Fibroblast of the aortic adventitia (primary cell): ENCODE data around the gene ACSF3. TPM values are rescaled to one million over a fixed set of nuclear protein-coding genes. Genes with fewer than 3 reads are reported as not detected.
"Not testable (repeated sequence)": the region's sequence is repeated elsewhere in the genome, so short reads cannot be mapped to it uniquely, and the experiment has no call there.

ENCODE experiments used
- DNase-seq: peaks from one replicate; pipeline ENCODE4 v3.0.0-alpha.2; 2010; ENCODE audit warnings: low read depth
- H3K4me3 ChIP-seq: 2 replicates; pipeline ENCODE4 v1.5.1; 2011; ENCODE audit warnings: low read depth, mild to moderate bottlenecking, control low read depth, low read length, moderate library complexity
- total RNA-seq: library from RNA; depleted of rRNA; stranded (reverse); fragments of >200 nt; gene quantifications from 2 replicates; pipeline ENCODE4 v1.2.3, GENCODE V29; 2012; ENCODE audit warnings: low replicate concordance
- TF ChIP-seq, protein P1 (sequence below): IDR thresholded peaks from 2 replicates; pipeline ENCODE4 v1.5.1; 2011; ENCODE audit warnings: mild to moderate bottlenecking, low read length, control low read depth, inconsistent platforms; ENCODE audit not compliant: insufficient read depth

The ACSF3 gene
- total RNA-seq, 1 donor: 17.6 TPM

DNA sequence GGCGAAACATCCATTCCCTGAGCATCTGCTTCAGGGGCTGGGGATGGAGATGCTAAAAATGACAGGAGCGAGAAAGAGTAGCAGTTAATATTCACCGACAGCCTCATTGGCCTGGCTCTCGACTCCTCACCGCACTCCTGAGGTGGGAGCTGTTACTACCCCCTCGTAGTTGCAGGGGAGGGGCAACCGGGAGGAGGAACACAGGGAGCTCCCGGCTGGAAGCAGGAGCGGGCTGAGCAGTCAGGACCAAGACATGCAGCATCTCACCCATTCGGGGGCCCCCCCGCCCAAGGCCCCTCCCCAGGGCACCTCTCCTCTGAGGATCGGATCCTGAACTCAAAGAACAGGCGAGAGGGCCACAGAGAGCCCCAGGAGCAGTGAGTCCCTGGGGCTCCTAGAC is 4.5 kb upstream of the ACSF3 start:
- TF ChIP-seq, protein P1, sequence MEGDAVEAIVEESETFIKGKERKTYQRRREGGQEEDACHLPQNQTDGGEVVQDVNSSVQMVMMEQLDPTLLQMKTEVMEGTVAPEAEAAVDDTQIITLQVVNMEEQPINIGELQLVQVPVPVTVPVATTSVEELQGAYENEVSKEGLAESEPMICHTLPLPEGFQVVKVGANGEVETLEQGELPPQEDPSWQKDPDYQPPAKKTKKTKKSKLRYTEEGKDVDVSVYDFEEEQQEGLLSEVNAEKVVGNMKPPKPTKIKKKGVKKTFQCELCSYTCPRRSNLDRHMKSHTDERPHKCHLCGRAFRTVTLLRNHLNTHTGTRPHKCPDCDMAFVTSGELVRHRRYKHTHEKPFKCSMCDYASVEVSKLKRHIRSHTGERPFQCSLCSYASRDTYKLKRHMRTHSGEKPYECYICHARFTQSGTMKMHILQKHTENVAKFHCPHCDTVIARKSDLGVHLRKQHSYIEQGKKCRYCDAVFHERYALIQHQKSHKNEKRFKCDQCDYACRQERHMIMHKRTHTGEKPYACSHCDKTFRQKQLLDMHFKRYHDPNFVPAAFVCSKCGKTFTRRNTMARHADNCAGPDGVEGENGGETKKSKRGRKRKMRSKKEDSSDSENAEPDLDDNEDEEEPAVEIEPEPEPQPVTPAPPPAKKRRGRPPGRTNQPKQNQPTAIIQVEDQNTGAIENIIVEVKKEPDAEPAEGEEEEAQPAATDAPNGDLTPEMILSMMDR: no peak
- DNase-seq: no peak
- H3K4me3 ChIP-seq: no peak overlapping the region

DNA sequence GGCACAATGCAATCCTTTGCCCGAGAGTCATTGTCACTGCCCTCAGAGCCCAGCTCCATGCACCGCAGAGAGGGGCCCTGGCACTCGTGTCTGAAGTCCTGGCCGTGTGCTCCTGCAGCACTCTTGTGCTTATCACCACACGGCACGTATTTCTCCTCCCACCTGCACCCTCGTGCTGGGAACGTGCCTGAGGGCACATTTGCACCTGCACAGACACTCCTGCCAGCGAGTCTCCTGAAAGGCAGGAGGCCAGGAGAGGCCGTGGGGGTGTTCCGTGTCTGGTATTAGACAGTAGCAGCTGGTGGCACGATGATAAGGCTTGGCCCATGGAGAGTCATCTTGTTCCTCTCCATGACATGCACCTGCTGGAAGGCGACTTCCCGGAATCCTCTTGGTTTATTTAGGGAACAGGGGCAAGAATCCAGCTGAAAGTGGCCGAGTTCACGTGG is 3.4 kb upstream of the ACSF3 start:
- DNase-seq: no peak
- TF ChIP-seq, protein P1: no peak
- H3K4me3 ChIP-seq: no peak overlapping the region

DNA sequence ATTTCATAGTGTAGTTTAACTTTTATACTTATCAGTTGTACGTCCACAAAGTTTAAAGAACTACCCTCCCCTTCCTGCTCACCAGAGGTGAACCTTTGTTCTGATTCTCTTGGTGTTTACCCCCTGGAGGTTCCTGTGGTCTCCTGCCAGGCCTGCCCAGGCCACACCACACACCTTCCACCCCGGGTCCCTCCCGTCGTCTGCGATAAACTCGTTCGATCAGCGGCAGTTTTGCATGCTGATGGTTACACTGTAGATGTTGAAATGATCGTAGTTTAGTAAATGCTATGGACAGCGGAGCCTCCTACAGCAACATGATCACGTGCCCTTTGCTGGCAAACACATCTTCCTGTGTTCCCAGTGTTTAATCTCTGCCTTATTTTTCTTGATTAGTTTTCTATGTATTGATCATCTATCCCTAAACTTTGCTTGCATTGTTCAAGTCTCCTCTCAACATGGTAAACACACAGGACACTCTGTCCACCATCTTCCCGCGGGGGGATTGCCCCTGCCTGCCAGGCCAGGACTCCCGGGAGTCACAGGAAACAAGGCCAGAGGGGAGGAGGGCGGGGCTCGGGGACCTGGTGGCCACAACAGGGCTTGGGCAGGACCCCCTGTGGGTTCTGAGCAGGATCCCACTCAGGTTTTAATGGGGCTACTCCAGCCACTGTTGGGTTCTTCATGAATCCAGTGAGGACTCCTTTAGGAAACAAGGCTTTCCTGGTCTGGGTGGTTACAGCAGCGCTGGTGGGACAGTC is 2.8 kb upstream of the ACSF3 start:
- H3K4me3 ChIP-seq: no peak overlapping the region
- TF ChIP-seq, protein P1: no peak
- no peak for DNase-seq

DNA sequence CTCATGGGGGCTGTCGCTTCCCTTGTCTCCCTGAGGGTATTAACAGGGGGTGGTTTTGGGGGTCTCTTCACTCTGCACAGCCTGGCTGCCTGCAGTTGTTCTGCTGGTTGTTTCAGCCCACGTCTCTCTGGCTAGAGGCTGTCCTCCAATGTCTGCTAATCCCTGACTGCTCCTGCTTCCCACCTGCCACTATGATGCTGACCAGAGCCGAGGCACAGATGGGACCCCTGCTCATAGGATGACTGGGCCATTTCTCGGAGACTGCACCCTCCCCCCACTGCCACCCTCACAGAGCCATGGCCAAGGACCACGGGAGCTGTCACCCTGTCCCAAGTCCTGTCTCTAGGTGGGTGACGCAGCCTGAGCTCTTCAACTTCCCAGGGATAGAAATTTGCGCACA is 1.6 kb upstream of the ACSF3 start:
- DNase-seq: no peak
- TF ChIP-seq, protein P1: no peak
- H3K4me3 ChIP-seq: no peak overlapping the region

DNA sequence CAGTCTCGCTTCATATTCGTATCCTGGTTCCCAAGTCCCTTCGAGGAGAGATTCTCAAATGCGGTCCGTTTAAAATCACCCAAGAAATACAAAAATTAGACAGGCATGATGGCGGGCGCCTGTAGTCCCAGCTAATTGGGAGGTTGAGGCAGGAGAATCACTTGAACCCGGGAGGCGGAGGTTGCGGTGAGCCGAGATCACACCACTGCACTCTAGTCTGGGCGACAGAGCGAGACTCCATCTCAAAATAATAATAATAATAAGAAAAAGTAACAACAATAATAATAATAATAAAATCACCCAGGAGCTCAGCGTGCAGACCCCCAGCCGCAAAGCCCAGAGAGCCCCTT is 425 bp upstream of the ACSF3 start:
- peak overlapping the region; percentile 81 for H3K4me3 ChIP-seq

DNA sequence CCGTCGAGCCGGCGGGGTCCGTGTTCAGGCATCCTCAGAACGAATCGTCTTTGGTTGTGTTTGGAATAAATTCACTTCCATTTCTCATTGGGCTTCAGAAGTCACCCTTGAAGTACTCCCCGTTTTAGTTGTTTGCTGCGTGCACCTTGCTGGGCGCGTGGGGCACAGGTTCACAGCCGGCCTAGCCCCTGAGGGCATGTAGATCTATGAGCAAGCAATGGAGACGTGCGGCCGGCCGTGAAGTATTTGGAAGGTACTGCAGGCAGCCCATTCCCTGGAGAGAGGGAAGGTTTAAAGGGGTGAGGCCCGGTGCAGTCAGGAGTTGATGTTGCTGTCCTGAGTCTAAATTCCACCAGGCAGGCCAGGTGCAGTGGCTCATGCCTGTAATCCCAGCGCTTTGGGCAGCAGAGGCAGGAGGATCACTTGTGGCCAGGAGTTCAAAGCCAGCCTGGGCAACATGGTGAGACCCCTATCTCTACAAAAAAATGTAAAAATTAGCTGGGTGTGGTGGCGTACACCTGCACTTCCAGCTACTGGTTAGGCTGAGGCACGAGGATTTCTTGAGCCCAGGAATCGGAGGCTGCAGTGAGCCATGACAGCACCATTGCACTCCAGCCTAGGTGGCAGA is 714 bp downstream of the ACSF3 start:
- H3K4me3 ChIP-seq: peak overlapping the region; percentile 81
- peak; percentile 8 for DNase-seq
- TF ChIP-seq, protein P1: no peak

More for the DNA sequence above, 425 bp upstream of the ACSF3 start:
- not testable (repeated sequence) for DNase-seq

DNA sequence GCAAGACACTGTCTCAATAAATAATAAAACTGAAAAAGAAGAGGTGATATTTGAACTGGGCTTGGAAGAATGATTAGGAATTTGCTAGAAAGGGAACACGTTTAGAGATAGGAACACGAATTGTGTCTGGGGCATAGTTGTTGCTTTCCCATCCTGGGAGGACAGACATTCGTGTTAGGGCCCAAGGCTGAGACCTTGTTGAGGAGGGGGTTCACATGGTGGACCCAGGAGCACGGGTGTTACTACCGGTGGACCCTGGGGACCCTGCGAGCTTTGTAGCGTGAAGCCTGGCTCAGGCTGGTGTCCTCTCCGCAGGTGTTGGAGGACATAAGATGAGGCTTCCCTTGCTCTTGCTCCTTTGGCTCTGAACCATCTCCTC is 1.2 kb downstream of the ACSF3 start:
- peak overlapping the region; percentile 81 for H3K4me3 ChIP-seq

More for the DNA sequence above, 1.2 kb downstream of the ACSF3 start:
- TF ChIP-seq, protein P1: no peak
- DNase-seq: no peak
